Tibial nerve (tissue), 4 donors: ENCODE results near the gene TTC24. TPM values are rescaled to one million over a fixed set of nuclear protein-coding genes. Genes with fewer than 3 reads are reported as not detected.
A peak's percentile ranks its signal among the peaks of the same experiment; 100 is the strongest.

Source experiments
- DNase-seq, 2 donors: peaks; one replicate each; pipeline ENCODE4 v3.0.0-alpha.2; 2019; ENCODE audit warnings: low spot score in 2 of 2
- H3K27ac ChIP-seq, 4 donors: fragments of 200-600 bp; sonication (generic) in 3 of 4; one replicate each; pipeline ENCODE4 v1.5.1; 2017 to 2019; ENCODE audit warnings: mild to moderate bottlenecking in 1 of 4
- H3K27me3 ChIP-seq, 2 donors: fragments of 200-600 bp; sonication (generic) in 1 of 2; one replicate each; pipeline versions ENCODE4 v1.5.1 to v1.6.0; 2017 to 2019
- H3K36me3 ChIP-seq, 3 donors: fragments of 200-600 bp; sonication (generic); one replicate each; pipeline ENCODE4 v1.5.1; 2018 to 2019
- H3K4me1 ChIP-seq, 4 donors: fragments of 200-600 bp; sonication (generic) in 3 of 4; one replicate each; pipeline ENCODE4 v1.5.1; 2017 to 2019
- H3K4me3 ChIP-seq, 4 donors: fragments of 200-600 bp; sonication (generic) in 3 of 4; one replicate each; pipeline ENCODE4 v1.5.1; 2017 to 2019; ENCODE audit warnings: mild to moderate bottlenecking in 1 of 4, moderate library complexity in 1 of 4
- H3K9me3 ChIP-seq, 4 donors: fragments of 200-600 bp; sonication (generic) in 3 of 4; one replicate each; pipeline ENCODE4 v1.5.1; 2017 to 2019
- EP300 ChIP-seq, 2 donors: sonication (generic); formaldehyde crosslinking; IDR thresholded peaks; one replicate each; pipeline ENCODE4 v1.6.1; 2017; ENCODE audit warnings: antibody characterized with exemption in 2 of 2, mild to moderate bottlenecking in 1 of 2
- POLR2A ChIP-seq, 2 donors: fragments of 450-650 bp; IDR thresholded peaks; one replicate each; pipeline ENCODE4 v1.6.1; 2017; ENCODE audit warnings: antibody characterized with exemption in 2 of 2, mild to moderate bottlenecking in 2 of 2, moderate library complexity in 2 of 2
- WGBS, 2 donors: methylation state at CpG; one replicate each; pipeline ENCODE4 v1.1.5; 2018; 5-methylcytosine and 5-hydroxymethylcytosine counted together
- total RNA-seq, 4 donors: library from RNA; depleted of rRNA; stranded (reverse); fragments of >200 nt; gene quantifications; one replicate each; pipeline ENCODE4 v1.1.0, GENCODE V29; 2016
- TF ChIP-seq, protein P1 (sequence below), 5 experiments: fragments of 200-600 bp in 3 of 5; fragments of 450-650 bp in 2 of 5; sonication (generic) in 3 of 5; IDR thresholded peaks; one replicate each; pipeline ENCODE4 v1.5.1; 2016 to 2019; ENCODE audit warnings: antibody characterized with exemption in 5 of 5, mild to moderate bottlenecking in 3 of 5, moderate library complexity in 2 of 5

Gene TTC24
- total RNA-seq, 4 donors from 2014 or later, result not detected

DNA sequence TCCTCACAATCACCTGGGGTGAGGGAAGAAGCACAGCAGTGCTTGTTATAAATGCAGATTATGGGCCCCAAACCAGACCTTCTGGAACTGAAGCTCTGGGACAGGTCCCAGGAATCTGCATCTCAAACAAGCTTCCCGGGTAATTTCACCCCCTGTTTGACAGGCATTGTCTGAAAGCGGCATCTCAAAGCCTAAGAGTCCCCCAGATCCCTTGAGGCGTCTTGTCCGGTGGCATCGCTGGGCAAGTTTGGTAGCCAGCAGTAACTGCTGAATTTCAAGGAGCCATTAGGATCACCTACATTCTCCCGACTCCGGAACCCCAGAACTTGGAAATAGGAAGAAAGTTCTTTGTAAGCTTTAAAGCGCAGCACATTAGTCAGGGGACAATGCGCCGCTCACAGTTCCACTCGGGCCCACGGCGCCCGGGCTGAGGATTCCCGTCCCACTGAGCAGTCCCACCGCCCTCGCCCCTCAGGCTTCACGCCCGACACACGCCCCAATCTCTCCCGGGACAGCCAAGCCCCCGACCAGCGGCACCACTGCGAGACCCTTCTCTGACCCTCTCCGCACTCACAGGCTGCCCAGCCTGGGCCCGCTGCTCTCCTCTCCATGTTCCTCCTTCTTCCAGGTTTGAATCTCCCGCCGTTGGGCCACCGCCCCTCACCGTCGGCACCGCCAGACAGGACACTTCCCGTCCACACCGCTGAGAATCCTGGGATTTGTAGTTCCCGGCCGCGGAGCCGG is 7.4 kb upstream of the TTC24 start, which contains the start of gene IQGAP3:
Gene IQGAP3 (minus strand): TSS at position 647 of the 744 bp plus-strand sequence. CDS start 36 bp downstream, at position 611.
- peak; percentile 53 to 59 for DNase-seq
- no peaks in the 10 kb centered on the region for H3K27me3 ChIP-seq
- H3K36me3 ChIP-seq, result no peaks in the 10 kb centered on the region
- H3K4me1 ChIP-seq, result peaks cover 0 to 23% (median 15%) of the 10 kb centered on the region in 4 donors
- H3K9me3 ChIP-seq, result no peaks in the 10 kb centered on the region
- H3K27ac ChIP-seq, result peak within 1 kb of the TSS in 2 of 4 donors; percentile 20 to 63
- peak within 1 kb of the TSS in 3 of 4 donors; percentile 38 to 54 (median 48) for H3K4me3 ChIP-seq
- 1 to 2% methylated on average over 25 to 36 of the region's 38 CpGs for WGBS, 2 donors
- peak in 1 of 2 donors; percentile 89 for TF ChIP-seq EP300 (IDR thresholded peaks at IDR 0.05)
- TF ChIP-seq, protein P1, sequence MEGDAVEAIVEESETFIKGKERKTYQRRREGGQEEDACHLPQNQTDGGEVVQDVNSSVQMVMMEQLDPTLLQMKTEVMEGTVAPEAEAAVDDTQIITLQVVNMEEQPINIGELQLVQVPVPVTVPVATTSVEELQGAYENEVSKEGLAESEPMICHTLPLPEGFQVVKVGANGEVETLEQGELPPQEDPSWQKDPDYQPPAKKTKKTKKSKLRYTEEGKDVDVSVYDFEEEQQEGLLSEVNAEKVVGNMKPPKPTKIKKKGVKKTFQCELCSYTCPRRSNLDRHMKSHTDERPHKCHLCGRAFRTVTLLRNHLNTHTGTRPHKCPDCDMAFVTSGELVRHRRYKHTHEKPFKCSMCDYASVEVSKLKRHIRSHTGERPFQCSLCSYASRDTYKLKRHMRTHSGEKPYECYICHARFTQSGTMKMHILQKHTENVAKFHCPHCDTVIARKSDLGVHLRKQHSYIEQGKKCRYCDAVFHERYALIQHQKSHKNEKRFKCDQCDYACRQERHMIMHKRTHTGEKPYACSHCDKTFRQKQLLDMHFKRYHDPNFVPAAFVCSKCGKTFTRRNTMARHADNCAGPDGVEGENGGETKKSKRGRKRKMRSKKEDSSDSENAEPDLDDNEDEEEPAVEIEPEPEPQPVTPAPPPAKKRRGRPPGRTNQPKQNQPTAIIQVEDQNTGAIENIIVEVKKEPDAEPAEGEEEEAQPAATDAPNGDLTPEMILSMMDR (IDR thresholded peaks at IDR 0.05), result no peak
- TF ChIP-seq POLR2A (IDR thresholded peaks at IDR 0.05), result no peak

DNA sequence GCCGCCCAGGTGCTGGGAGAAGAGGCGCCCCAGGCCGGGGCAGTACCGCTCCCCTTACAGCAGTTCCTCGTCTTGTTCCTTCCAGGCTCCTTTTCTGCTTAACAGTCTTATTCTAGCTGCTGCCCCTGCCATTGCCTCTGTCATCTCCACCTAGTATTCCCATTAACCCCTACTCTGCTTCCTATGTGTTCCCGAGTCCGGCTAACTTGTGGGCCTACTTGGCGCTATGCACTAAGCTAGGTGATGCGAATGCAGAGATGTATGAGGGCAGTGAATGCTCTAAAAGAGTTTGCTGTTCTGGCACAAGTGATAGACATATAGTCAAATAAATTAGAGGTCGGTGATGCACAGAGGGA is 6.9 kb upstream of the TTC24 start:
- Histone ChIP-seq H3K36me3 (no peaks in the 10 kb centered on the region), H3K4me1 (peaks cover 0 to 23% (median 15%) of the 10 kb centered on the region in 4 donors), H3K4me3 (peak overlapping the region in 3 of 4 donors; percentile 38 to 54 (median 48)), H3K27me3 (no peaks in the 10 kb centered on the region), H3K27ac (no peak overlapping the region), H3K9me3 (no peaks in the 10 kb centered on the region)
- no peak for TF ChIP-seq EP300 (IDR thresholded peaks at IDR 0.05)
- TF ChIP-seq, protein P1 (IDR thresholded peaks at IDR 0.05), result no peak
- no peak for TF ChIP-seq POLR2A (IDR thresholded peaks at IDR 0.05)
- WGBS, 2 donors, result 27 to 28% methylated on average over 10 of the region's 10 CpGs
- DNase-seq, result no peak

DNA sequence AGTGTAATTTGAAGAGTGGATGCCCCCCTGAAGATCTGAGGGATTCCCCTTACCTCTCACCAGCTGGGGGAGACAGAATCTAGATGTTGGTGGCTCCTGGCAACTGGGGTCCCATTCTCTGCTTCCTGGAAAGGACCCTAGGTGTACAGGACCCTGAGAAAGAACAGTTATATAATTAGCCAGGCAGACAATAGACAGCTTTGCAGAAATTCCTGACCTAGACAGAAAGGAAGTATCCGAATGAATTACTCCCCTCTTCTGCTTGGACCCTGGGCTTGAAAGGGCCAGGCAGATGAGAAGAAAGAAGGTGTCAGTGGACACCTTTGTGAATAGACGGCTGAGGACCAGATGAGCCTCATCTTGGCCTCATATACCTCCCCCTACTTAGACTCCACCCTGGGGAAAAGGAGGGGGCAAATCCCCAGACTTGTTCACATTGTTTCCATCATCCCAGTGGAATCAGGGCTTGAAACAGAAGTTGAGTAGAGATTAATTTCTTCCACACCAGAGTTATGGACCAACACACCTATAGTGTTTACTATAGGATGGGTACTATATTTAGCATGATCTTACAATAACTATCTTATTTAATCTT is 5.4 kb upstream of the TTC24 start:
- H3K27ac ChIP-seq, result no peak overlapping the region
- peaks cover 0 to 23% (median 15%) of the 10 kb centered on the region in 4 donors for H3K4me1 ChIP-seq
- DNase-seq, result no peak
- no peaks in the 10 kb centered on the region for H3K36me3 ChIP-seq
- H3K4me3 ChIP-seq, result no peak overlapping the region
- no peaks in the 10 kb centered on the region for H3K27me3 ChIP-seq
- no peaks in the 10 kb centered on the region for H3K9me3 ChIP-seq
- 34 to 52% methylated on average over 2 of the region's 2 CpGs for WGBS, 2 donors
- TF ChIP-seq, protein P1 (IDR thresholded peaks at IDR 0.05), result no peak
- no peak for TF ChIP-seq POLR2A (IDR thresholded peaks at IDR 0.05)
- no peak for TF ChIP-seq EP300 (IDR thresholded peaks at IDR 0.05)

DNA sequence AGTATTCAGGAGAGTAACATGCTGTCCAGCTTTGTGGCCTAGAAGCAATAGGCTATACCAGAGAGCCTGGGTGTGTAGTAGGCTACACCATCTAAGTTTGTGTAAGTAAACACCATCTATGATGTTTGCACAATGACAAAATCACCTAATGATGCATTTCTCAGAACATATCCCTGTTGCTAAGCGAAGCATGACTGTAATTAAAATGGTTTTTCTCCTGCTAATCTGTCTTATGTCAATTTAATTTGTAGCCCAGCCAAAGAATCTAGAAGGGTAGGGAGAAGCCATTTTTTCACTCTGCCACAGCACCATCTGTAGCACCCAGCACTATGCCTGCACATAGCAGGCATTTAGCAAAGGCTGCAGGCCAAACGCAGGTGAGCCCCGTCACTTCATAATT is 2.0 kb upstream of the TTC24 start:
- Histone ChIP-seq H3K27me3 (no peaks in the 10 kb centered on the region), H3K9me3 (no peaks in the 10 kb centered on the region), H3K36me3 (no peaks in the 10 kb centered on the region), H3K4me3 (no peak overlapping the region), H3K27ac (no peak overlapping the region), H3K4me1 (peaks cover 0 to 4% (median 1%) of the 10 kb centered on the region in 4 donors)
- no peak for DNase-seq
- 81 to 88% methylated on average over 3 of the region's 3 CpGs for WGBS, 2 donors
- no peak for TF ChIP-seq POLR2A (IDR thresholded peaks at IDR 0.05)
- TF ChIP-seq, protein P1 (IDR thresholded peaks at IDR 0.05), result no peak
- no peak for TF ChIP-seq EP300 (IDR thresholded peaks at IDR 0.05)

DNA sequence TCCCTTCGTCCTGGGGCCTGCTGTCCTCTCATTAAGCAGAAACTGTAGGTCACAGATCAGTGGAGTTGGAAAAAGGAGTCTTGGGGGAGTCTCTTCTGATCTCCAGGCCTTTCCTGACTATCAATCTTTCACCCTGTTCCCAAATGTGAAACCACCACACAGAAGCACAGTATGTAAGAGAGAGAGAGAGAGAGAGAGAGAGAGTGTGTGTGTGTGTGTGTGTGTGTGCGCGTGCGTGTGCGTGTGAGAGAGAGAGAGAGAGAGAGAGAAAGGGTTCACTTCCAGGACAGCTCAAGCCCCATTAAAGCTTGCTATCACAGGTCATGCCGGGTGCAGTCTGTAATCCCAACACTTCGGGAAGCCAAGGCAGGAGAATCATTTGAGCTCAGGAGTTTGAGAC is 1.5 kb upstream of the TTC24 start:
- no peak overlapping the region for H3K27ac ChIP-seq
- H3K9me3 ChIP-seq, result no peaks in the 10 kb centered on the region
- WGBS, 2 donors, result 38 to 48% methylated on average over 7 of the region's 7 CpGs
- no peaks in the 10 kb centered on the region for H3K36me3 ChIP-seq
- H3K4me1 ChIP-seq, result no peaks in the 10 kb centered on the region
- TF ChIP-seq EP300 (IDR thresholded peaks at IDR 0.05), result no peak
- TF ChIP-seq, protein P1 (IDR thresholded peaks at IDR 0.05), result no peak
- no peak for TF ChIP-seq POLR2A (IDR thresholded peaks at IDR 0.05)
- DNase-seq, result no peak
- no peaks in the 10 kb centered on the region for H3K27me3 ChIP-seq
- H3K4me3 ChIP-seq, result no peak overlapping the region
